GM18499 (cell line): ENCODE results near the gene OTOF.

Source experiments
- ATAC-seq: cut with Tn5 transposase; IDR thresholded peaks from one replicate; pipeline ENCODE4 v1.9.1; 2021; ENCODE audit warnings: moderate number of reproducible peaks; ENCODE audit not compliant: insufficient read depth, unreplicated experiment

OTOF gene

GRCh38 chr2:26454561-26455001, 23.3 kb downstream of the OTOF start:
- no peak for ATAC-seq

GRCh38 chr2:26453421-26454329, 24.2 kb downstream of the OTOF start:
- ATAC-seq: no peak

- no peak for ATAC-seq
Observed at GRCh38 chr2:26451700-26452099, 26.2 kb downstream of the OTOF start.

- no peak for ATAC-seq
Observed at GRCh38 chr2:26450031-26450635, 27.8 kb downstream of the OTOF start.

- ATAC-seq: no peak
Observed at GRCh38 chr2:26449278-26450030, 28.5 kb downstream of the OTOF start.

GRCh38 chr2:26448651-26449050, 29.3 kb downstream of the OTOF start:
- no peak for ATAC-seq

- ATAC-seq: no peak
Observed at GRCh38 chr2:26444236-26444635, 33.7 kb downstream of the OTOF start.

- ATAC-seq: no peak
Observed at GRCh38 chr2:26442707-26443106, 35.2 kb downstream of the OTOF start.

GRCh38 chr2:26442301-26442700, 35.6 kb downstream of the OTOF start:
- ATAC-seq: no peak

GRCh38 chr2:26438926-26439325, 39.0 kb downstream of the OTOF start:
- no peak for ATAC-seq

GRCh38 chr2:26438526-26438925, 39.4 kb downstream of the OTOF start:
- ATAC-seq: no peak

GRCh38 chr2:26435106-26435505, 42.8 kb downstream of the OTOF start:
- ATAC-seq: no peak

GRCh38 chr2:26432859-26433258, 45.1 kb downstream of the OTOF start:
- no peak for ATAC-seq

GRCh38 chr2:26432363-26432762, 45.6 kb downstream of the OTOF start:
- ATAC-seq: no peak

- no peak for ATAC-seq
Observed at GRCh38 chr2:26430826-26431225, 47.1 kb downstream of the OTOF start.

- ATAC-seq: no peak
Observed at GRCh38 chr2:26429779-26430578, 47.9 kb downstream of the OTOF start.

GRCh38 chr2:26428846-26429245, 49.1 kb downstream of the OTOF start:
- no peak for ATAC-seq

- ATAC-seq: no peak
Observed at GRCh38 chr2:26424221-26424620, 53.7 kb downstream of the OTOF start.

- no peak for ATAC-seq
Observed at GRCh38 chr2:26423750-26424149, 54.2 kb downstream of the OTOF start.

- no peak for ATAC-seq
Observed at GRCh38 chr2:26422947-26423629, 54.8 kb downstream of the OTOF start.
